HepG2 (cell line): ENCODE measurements around the gene PRR19.

ENCODE experiments used
- ASH2L ChIP-seq: fragments of 300-600, 200-600 bp; sonication (generic); IDR thresholded peaks from 2 replicates; pipeline ENCODE4 v1.7.0; 2017; ENCODE audit warnings: low read depth, mild to moderate bottlenecking, moderate library complexity, mixed read lengths, low read length; ENCODE audit not compliant: insufficient read length
- CBX1 ChIP-seq: IDR thresholded peaks from one replicate; pipeline ENCODE4 v1.6.1; 2016; ENCODE audit warnings: antibody characterized with exemption, low read depth
- IKZF4 ChIP-seq: sonication (generic); formaldehyde crosslinking; IDR thresholded peaks from 2 replicates; pipeline ENCODE4 v1.5.1; 2020; ENCODE audit warnings: borderline replicate concordance, mild to moderate bottlenecking, low read depth, missing genetic modification reagents; ENCODE audit errors: not compliant biosample characterization
- JUN ChIP-seq: sonication (generic); formaldehyde crosslinking; IDR thresholded peaks from 2 replicates; pipeline ENCODE4 v1.4.0; 2020; ENCODE audit warnings: mild to moderate bottlenecking, missing genetic modification reagents
- TAF15 ChIP-seq: fragments of 200-400 bp; formaldehyde crosslinking; IDR thresholded peaks from one replicate; pipeline ENCODE4 v1.6.1; 2018; ENCODE audit warnings: mild to moderate bottlenecking, low read depth, low read length; ENCODE audit not compliant: poor library complexity, severe bottlenecking
- ZBTB4 ChIP-seq: sonication (generic); formaldehyde crosslinking; IDR thresholded peaks from 2 replicates; pipeline ENCODE4 v1.4.0; 2020; ENCODE audit warnings: missing genetic modification reagents, mild to moderate bottlenecking, borderline replicate concordance

DNA sequence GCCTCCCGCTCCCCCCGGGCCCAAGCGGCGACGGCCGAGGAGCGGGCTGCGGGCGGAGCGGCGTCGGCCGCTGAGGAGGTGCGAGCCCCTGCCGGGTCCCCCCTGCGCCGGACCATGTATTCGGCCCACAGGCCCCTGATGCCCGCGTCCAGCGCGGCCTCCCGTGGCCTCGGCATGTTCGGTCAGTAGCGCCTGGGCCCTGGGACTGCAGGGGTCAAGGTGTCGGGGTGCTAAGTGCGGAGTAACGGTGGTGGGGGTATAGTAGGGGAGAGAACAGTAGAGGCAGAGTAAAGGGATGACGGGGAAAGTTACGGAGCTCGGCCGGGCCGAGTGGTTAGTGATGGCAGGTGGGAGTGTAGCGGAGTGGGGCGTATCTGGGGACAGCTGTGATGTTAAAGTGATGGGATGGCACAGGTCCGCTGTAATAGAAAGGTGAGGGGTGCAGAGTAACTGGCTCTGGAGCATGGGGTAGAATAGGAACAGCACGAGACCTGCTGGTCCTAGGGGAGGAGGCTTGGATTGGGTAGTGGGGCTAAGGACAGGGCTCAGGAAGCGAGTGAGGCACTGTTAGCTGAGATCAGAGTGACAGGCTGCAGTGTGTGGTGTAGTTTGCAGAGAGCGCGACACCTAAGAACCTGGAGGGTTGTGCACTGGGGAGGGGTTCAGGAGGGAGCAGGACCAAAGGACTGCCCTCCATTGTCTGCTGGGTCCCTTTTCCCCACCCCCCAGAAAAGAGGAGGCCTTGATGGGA is 17.2 kb upstream of the PRR19 start:
- no peak for TF ChIP-seq TAF15
- TF ChIP-seq ZBTB4 (CRISPR knock-in tag): no peak
- TF ChIP-seq ASH2L: no peak
- no peak for TF ChIP-seq JUN (CRISPR knock-in tag)
- no peak for TF ChIP-seq IKZF4 (CRISPR knock-in tag)
- no peak for TF ChIP-seq CBX1
